ENCODE measurements around the gene GCN1.

DNA sequence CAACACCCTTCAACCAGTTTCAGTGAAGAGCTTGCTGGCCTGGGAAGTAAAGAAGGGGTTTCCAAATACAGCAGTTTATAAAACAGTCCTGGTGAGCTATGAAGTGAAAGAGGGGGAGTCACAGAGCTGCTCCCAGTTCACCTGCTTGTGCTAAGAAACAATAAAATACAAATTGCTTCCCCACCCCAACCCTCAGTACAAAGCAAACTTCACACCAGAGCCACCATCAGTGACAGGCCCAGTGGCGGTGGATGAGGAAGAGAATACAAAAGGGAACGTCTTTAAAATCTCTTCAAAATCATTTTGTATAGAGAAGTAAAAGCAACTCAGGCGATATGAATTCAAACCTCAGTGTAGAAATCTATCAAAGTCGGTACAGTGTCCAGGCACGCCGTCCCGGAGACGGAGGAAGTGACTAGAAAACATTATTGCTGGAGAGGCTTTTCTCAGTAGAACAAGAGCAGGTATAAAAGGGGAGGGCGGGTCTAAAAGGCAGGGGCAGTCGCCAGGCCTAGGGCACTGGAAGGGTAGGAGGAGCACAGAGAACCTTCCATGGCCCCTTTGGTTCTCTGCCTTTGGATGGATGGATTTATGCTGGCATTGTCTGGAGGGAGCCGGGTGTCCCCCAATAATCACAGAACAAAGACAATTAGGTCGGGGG, 16.9 kb upstream of the GCN1 start:
- TF ChIP-seq, protein P1, sequence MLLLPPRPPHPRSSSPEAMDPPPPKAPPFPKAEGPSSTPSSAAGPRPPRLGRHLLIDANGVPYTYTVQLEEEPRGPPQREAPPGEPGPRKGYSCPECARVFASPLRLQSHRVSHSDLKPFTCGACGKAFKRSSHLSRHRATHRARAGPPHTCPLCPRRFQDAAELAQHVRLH (tag by site-specific recombination; IDR thresholded peaks at IDR 0.05), result no peak
- no peak for TF ChIP-seq ZNF621 (tag by site-specific recombination; IDR thresholded peaks at IDR 0.05)
- TF ChIP-seq ZNF274 (IDR thresholded peaks at IDR 0.05; ENCODE audit: low read length), result no peak
- TF ChIP-seq ZNF274 (tag by site-specific recombination; IDR thresholded peaks at IDR 0.05; ENCODE audit: borderline replicate concordance), result no peak
- no peak for TF ChIP-seq ZNF639 (tag by site-specific recombination; IDR thresholded peaks at IDR 0.05)
- TF ChIP-seq, protein P2, sequence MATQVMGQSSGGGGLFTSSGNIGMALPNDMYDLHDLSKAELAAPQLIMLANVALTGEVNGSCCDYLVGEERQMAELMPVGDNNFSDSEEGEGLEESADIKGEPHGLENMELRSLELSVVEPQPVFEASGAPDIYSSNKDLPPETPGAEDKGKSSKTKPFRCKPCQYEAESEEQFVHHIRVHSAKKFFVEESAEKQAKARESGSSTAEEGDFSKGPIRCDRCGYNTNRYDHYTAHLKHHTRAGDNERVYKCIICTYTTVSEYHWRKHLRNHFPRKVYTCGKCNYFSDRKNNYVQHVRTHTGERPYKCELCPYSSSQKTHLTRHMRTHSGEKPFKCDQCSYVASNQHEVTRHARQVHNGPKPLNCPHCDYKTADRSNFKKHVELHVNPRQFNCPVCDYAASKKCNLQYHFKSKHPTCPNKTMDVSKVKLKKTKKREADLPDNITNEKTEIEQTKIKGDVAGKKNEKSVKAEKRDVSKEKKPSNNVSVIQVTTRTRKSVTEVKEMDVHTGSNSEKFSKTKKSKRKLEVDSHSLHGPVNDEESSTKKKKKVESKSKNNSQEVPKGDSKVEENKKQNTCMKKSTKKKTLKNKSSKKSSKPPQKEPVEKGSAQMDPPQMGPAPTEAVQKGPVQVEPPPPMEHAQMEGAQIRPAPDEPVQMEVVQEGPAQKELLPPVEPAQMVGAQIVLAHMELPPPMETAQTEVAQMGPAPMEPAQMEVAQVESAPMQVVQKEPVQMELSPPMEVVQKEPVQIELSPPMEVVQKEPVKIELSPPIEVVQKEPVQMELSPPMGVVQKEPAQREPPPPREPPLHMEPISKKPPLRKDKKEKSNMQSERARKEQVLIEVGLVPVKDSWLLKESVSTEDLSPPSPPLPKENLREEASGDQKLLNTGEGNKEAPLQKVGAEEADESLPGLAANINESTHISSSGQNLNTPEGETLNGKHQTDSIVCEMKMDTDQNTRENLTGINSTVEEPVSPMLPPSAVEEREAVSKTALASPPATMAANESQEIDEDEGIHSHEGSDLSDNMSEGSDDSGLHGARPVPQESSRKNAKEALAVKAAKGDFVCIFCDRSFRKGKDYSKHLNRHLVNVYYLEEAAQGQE (tag by site-specific recombination; IDR thresholded peaks at IDR 0.05), result no peak
- no peak for TF ChIP-seq CTCF (tag by site-specific recombination; IDR thresholded peaks at IDR 0.05)
- TF ChIP-seq ZNF513 (tag by site-specific recombination; IDR thresholded peaks at IDR 0.05), result no peak
- TF ChIP-seq MZF1 (tag by site-specific recombination; IDR thresholded peaks at IDR 0.05; ENCODE audit: borderline replicate concordance), result no peak
- TF ChIP-seq ZNF701 (tag by site-specific recombination; IDR thresholded peaks at IDR 0.05), result no peak
- TF ChIP-seq ZNF555 (tag by site-specific recombination; conservative IDR thresholded peaks at IDR 0.05), result no peak
- TF ChIP-seq, protein P3, sequence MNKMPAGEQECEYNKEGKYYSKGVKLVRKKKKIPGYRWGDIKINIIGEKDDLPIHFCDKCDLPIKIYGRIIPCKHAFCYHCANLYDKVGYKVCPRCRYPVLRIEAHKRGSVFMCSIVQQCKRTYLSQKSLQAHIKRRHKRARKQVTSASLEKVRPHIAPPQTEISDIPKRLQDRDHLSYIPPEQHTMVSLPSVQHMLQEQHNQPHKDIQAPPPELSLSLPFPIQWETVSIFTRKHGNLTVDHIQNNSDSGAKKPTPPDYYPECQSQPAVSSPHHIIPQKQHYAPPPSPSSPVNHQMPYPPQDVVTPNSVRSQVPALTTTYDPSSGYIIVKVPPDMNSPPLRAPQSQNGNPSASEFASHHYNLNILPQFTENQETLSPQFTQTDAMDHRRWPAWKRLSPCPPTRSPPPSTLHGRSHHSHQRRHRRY (tag by site-specific recombination; IDR thresholded peaks at IDR 0.05), result no peak
- no peak for TF ChIP-seq ZBTB21 (tag by site-specific recombination; IDR thresholded peaks at IDR 0.05)
